Endothelial cell of hepatic sinusoid (primary cell): ENCODE results near the gene TSN.
"Not testable (repeated sequence)": the region's sequence is repeated elsewhere in the genome, so short reads cannot be mapped to it uniquely, and the experiment has no call there.

ENCODE experiments used
- in situ Hi-C: cut with HindIII; loops from 2 replicates; pipeline ENCODE4 v1.10.0; 2017; ENCODE audit warnings: low sequenced_read_pairs

TSN gene

GRCh38 chr2:121796239-121796638 lies 40.8 kb downstream of the TSN start:
- in situ Hi-C loops: no loop called here

GRCh38 chr2:121798617-121799016 lies 43.2 kb downstream of the TSN start:
- in situ Hi-C loops: no loop called here

GRCh38 chr2:121801916-121802315 lies 46.5 kb downstream of the TSN start:
- in situ Hi-C loops: no loop called here

GRCh38 chr2:121803503-121803902 lies 48.1 kb downstream of the TSN start:
- in situ Hi-C loops: no loop called here

- in situ Hi-C loops: no loop called here
These were observed 48.9 kb downstream of the TSN start for GRCh38 chr2:121804340-121804739.

GRCh38 chr2:121804997-121805765 lies 49.7 kb downstream of the TSN start:
- in situ Hi-C loops: no loop called here

- in situ Hi-C loops: no loop called here
These were observed 50.3 kb downstream of the TSN start for GRCh38 chr2:121805766-121806143.

- in situ Hi-C loops: not testable (repeated sequence)
These were observed 52.3 kb downstream of the TSN start for GRCh38 chr2:121807771-121808170.

- in situ Hi-C loops: no loop called here
These were observed 54.2 kb downstream of the TSN start for GRCh38 chr2:121809607-121810006.

- in situ Hi-C loops: no loop called here
These were observed 55.8 kb downstream of the TSN start for GRCh38 chr2:121810959-121811853.

GRCh38 chr2:121813083-121813482 lies 57.6 kb downstream of the TSN start:
- in situ Hi-C loops: not testable (repeated sequence)

- in situ Hi-C loops: no loop called here
These were observed 59.8 kb downstream of the TSN start for GRCh38 chr2:121815216-121815615.

GRCh38 chr2:121816797-121817196 lies 61.3 kb downstream of the TSN start:
- in situ Hi-C loops: no loop called here

GRCh38 chr2:121817304-121817703 lies 61.9 kb downstream of the TSN start:
- in situ Hi-C loops: not testable (repeated sequence)
